ENCODE results near the gene PID1. TPM values are rescaled to one million over a fixed set of nuclear protein-coding genes. Genes with fewer than 3 reads are reported as not detected.

The PID1 gene
- total RNA-seq, 1 experiment from 2014 or later, result 2.6 TPM

GRCh38 chr2:229101314-229101713 is 169.8 kb downstream of the PID1 start:
- no peak for TF ChIP-seq RELA (CRISPR knock-in tag; IDR thresholded peaks at IDR 0.05; ENCODE audit: borderline replicate concordance)
- TF ChIP-seq ARID4B (CRISPR knock-in tag; IDR thresholded peaks at IDR 0.05; ENCODE audit: borderline replicate concordance), result no peak
- POLR2A ChIA-PET, result no interaction called here
- ATAC-seq (no peak), DNase-seq (ENCODE audit: low spot score) (no peak)
- Mint-ChIP-seq H3K4me3 (no peak overlapping the region), H3K36me3 (no peaks in the 10 kb centered on the region), H3K27me3 (ENCODE audit: low read depth) (no peaks in the 10 kb centered on the region), H3K9me3 (peaks cover 6% of the 10 kb centered on the region; the same call in 1 of the 2 replicates), H3K27ac (no peak overlapping the region), H3K4me1 (peaks cover 13% of the 10 kb centered on the region)
- CTCF ChIA-PET, result no interaction called here

GRCh38 chr2:229099231-229099630 is 171.9 kb downstream of the PID1 start:
- Mint-ChIP-seq H3K4me1 (peaks cover 24% of the 10 kb centered on the region), H3K9me3 (no peaks in the 10 kb centered on the region), H3K27ac (no peak overlapping the region), H3K36me3 (no peaks in the 10 kb centered on the region), H3K27me3 (ENCODE audit: low read depth) (no peaks in the 10 kb centered on the region), H3K4me3 (no peak overlapping the region)
- CTCF ChIA-PET, result no interaction called here
- no peak for DNase-seq (ENCODE audit: low spot score)
- TF ChIP-seq FOXK1 (CRISPR knock-in tag; IDR thresholded peaks at IDR 0.05) (no peak), JAZF1 (CRISPR knock-in tag; IDR thresholded peaks at IDR 0.05) (no peak), NFYB (CRISPR knock-in tag; conservative IDR thresholded peaks at IDR 0.05; ENCODE audit: low read depth) (no peak), SMAD4 (CRISPR knock-in tag; IDR thresholded peaks at IDR 0.05) (no peak), ZSCAN18 (CRISPR knock-in tag; IDR thresholded peaks at IDR 0.05) (no peak), USF2 (CRISPR knock-in tag; IDR thresholded peaks at IDR 0.05) (no peak), E2F1 (CRISPR knock-in tag; IDR thresholded peaks at IDR 0.05) (no peak), AFF4 (CRISPR knock-in tag; IDR thresholded peaks at IDR 0.05; ENCODE audit: borderline replicate concordance) (no peak), CDX4 (CRISPR knock-in tag; IDR thresholded peaks at IDR 0.05; ENCODE audit: borderline replicate concordance) (no peak), HMGA2 (CRISPR knock-in tag; IDR thresholded peaks at IDR 0.05) (no peak), GRHL2 (CRISPR knock-in tag; IDR thresholded peaks at IDR 0.05; ENCODE audit: insufficient replicate concordance, severe bottlenecking) (no peak)
- no peak for ATAC-seq
- POLR2A ChIA-PET, result no interaction called here
